ENCODE results near the gene PLCB1.

Gene PLCB1

GRCh38 chr20:8335059-8335458 lies 203.0 kb downstream of the PLCB1 start:
- Histone ChIP-seq H4K20me1 (ENCODE audit: insufficient read depth) (no peaks in the 10 kb centered on the region), H3K4me1 (ENCODE audit: low read depth, poor library complexity, severe bottlenecking) (no peaks in the 10 kb centered on the region), H3K27ac (no peak overlapping the region), H3K4me2 (no peak overlapping the region), H3K9ac (no peak overlapping the region), H3K79me2 (ENCODE audit: insufficient read depth, low read depth) (no peaks in the 10 kb centered on the region), H3K27me3 (ENCODE audit: insufficient read depth, low read depth) (no peaks in the 10 kb centered on the region), H3K36me3 (ENCODE audit: insufficient read depth) (no peaks in the 10 kb centered on the region), H2AFZ (ENCODE audit: low read depth) (no peak overlapping the region), H3K4me3 (IDR thresholded peaks at IDR 0.05; ENCODE audit: insufficient read depth, low read depth, low read length) (no peak overlapping the region)
- no peak for TF ChIP-seq CTCF (conservative IDR thresholded peaks at IDR 0.05; ENCODE audit: low read depth, low read length)

- no peak overlapping the region for H3K4me2 ChIP-seq
- H3K27ac ChIP-seq: no peak overlapping the region
- H3K36me3 ChIP-seq (ENCODE audit: insufficient read depth): no peaks in the 10 kb centered on the region
- no peaks in the 10 kb centered on the region for H3K79me2 ChIP-seq (ENCODE audit: insufficient read depth, low read depth)
- no peaks in the 10 kb centered on the region for H3K4me1 ChIP-seq (ENCODE audit: low read depth, poor library complexity, severe bottlenecking)
- H4K20me1 ChIP-seq (ENCODE audit: insufficient read depth): no peaks in the 10 kb centered on the region
- no peaks in the 10 kb centered on the region for H3K27me3 ChIP-seq (ENCODE audit: insufficient read depth, low read depth)
- H3K9ac ChIP-seq: no peak overlapping the region
- no peak for TF ChIP-seq CTCF (conservative IDR thresholded peaks at IDR 0.05; ENCODE audit: low read depth, low read length)
- H2AFZ ChIP-seq (ENCODE audit: low read depth): no peak overlapping the region
- no peak overlapping the region for H3K4me3 ChIP-seq (IDR thresholded peaks at IDR 0.05; ENCODE audit: insufficient read depth, low read depth, low read length)
Observed at GRCh38 chr20:8335495-8336195, 203.6 kb downstream of the PLCB1 start.

- Histone ChIP-seq H3K4me1 (ENCODE audit: low read depth, poor library complexity, severe bottlenecking) (no peaks in the 10 kb centered on the region), H3K4me2 (no peak overlapping the region), H3K36me3 (ENCODE audit: insufficient read depth) (no peaks in the 10 kb centered on the region), H3K27me3 (ENCODE audit: insufficient read depth, low read depth) (no peaks in the 10 kb centered on the region), H4K20me1 (ENCODE audit: insufficient read depth) (no peaks in the 10 kb centered on the region), H3K9ac (no peak overlapping the region), H3K79me2 (ENCODE audit: insufficient read depth, low read depth) (no peaks in the 10 kb centered on the region), H3K27ac (no peak overlapping the region), H2AFZ (ENCODE audit: low read depth) (no peak overlapping the region), H3K4me3 (IDR thresholded peaks at IDR 0.05; ENCODE audit: insufficient read depth, low read depth, low read length) (no peak overlapping the region)
- no peak for TF ChIP-seq CTCF (conservative IDR thresholded peaks at IDR 0.05; ENCODE audit: low read depth, low read length)
Observed at GRCh38 chr20:8339349-8339748, 207.3 kb downstream of the PLCB1 start.

- H4K20me1 ChIP-seq (ENCODE audit: insufficient read depth): no peaks in the 10 kb centered on the region
- H3K27ac ChIP-seq: no peak overlapping the region
- no peak overlapping the region for H3K4me2 ChIP-seq
- H3K27me3 ChIP-seq (ENCODE audit: insufficient read depth, low read depth): no peaks in the 10 kb centered on the region
- H3K4me1 ChIP-seq (ENCODE audit: low read depth, poor library complexity, severe bottlenecking): no peaks in the 10 kb centered on the region
- no peak overlapping the region for H3K4me3 ChIP-seq (IDR thresholded peaks at IDR 0.05; ENCODE audit: insufficient read depth, low read depth, low read length)
- no peaks in the 10 kb centered on the region for H3K79me2 ChIP-seq (ENCODE audit: insufficient read depth, low read depth)
- no peaks in the 10 kb centered on the region for H3K36me3 ChIP-seq (ENCODE audit: insufficient read depth)
- no peak overlapping the region for H2AFZ ChIP-seq (ENCODE audit: low read depth)
- no peak for TF ChIP-seq CTCF (conservative IDR thresholded peaks at IDR 0.05; ENCODE audit: low read depth, low read length)
- no peak overlapping the region for H3K9ac ChIP-seq
Observed at GRCh38 chr20:8342391-8342790, 210.3 kb downstream of the PLCB1 start.

All from KMS-11 (cell line).